ENCODE measurements around the gene CCDC73. TPM values are rescaled to one million over a fixed set of nuclear protein-coding genes. Genes with fewer than 3 reads are reported as not detected.
"Not testable (repeated sequence)": the region's sequence is repeated elsewhere in the genome, so short reads cannot be mapped to it uniquely, and the experiment has no call there.

Gene CCDC73
- total RNA-seq, 1 donor from 2014 or later: not detected

- DNase-seq (ENCODE audit: low spot score): no peak
Observed at GRCh38 chr11:32597921-32598320, 196.5 kb downstream of the CCDC73 start.

- DNase-seq (ENCODE audit: low spot score): not testable (repeated sequence)
Observed at GRCh38 chr11:32596114-32596513, 198.3 kb downstream of the CCDC73 start.

- DNase-seq (ENCODE audit: low spot score): no peak
Observed at GRCh38 chr11:32594272-32594671, 200.2 kb downstream of the CCDC73 start.

- no peak for DNase-seq (ENCODE audit: low spot score)
Observed at GRCh38 chr11:32586576-32587190, 207.8 kb downstream of the CCDC73 start.

- DNase-seq (ENCODE audit: low spot score): no peak
Observed at GRCh38 chr11:32584921-32585320, 209.5 kb downstream of the CCDC73 start.

GRCh38 chr11:32583459-32584271 is 210.8 kb downstream of the CCDC73 start, which contains the start of gene EIF3M:
Gene EIF3M, plus strand, starts transcription at chr11:32583831. Its CDS starts 57 bp downstream, at chr11:32583888.
- DNase-seq (ENCODE audit: low spot score): peak; percentile 99

- no peak for DNase-seq (ENCODE audit: low spot score)
Observed at GRCh38 chr11:32581556-32581955, 212.9 kb downstream of the CCDC73 start.

GRCh38 chr11:32580967-32581366 is 213.5 kb downstream of the CCDC73 start:
- DNase-seq (ENCODE audit: low spot score): no peak

GRCh38 chr11:32576456-32576855 is 218.0 kb downstream of the CCDC73 start:
- no peak for DNase-seq (ENCODE audit: low spot score)

GRCh38 chr11:32575070-32575469 is 219.4 kb downstream of the CCDC73 start:
- no peak for DNase-seq (ENCODE audit: low spot score)

GRCh38 chr11:32574421-32574820 is 220.0 kb downstream of the CCDC73 start:
- no peak for DNase-seq (ENCODE audit: low spot score)

GRCh38 chr11:32573228-32573627 is 221.2 kb downstream of the CCDC73 start:
- no peak for DNase-seq (ENCODE audit: low spot score)

- DNase-seq (ENCODE audit: low spot score): no peak
Observed at GRCh38 chr11:32571039-32571438, 223.4 kb downstream of the CCDC73 start.

- no peak for DNase-seq (ENCODE audit: low spot score)
Observed at GRCh38 chr11:32569313-32569881, 225.1 kb downstream of the CCDC73 start.

GRCh38 chr11:32567154-32567553 is 227.3 kb downstream of the CCDC73 start:
- DNase-seq (ENCODE audit: low spot score): no peak

GRCh38 chr11:32566517-32566916 is 227.9 kb downstream of the CCDC73 start:
- no peak for DNase-seq (ENCODE audit: low spot score)

- DNase-seq (ENCODE audit: low spot score): no peak
Observed at GRCh38 chr11:32563600-32563959, 230.9 kb downstream of the CCDC73 start.

GRCh38 chr11:32562839-32563599 is 231.4 kb downstream of the CCDC73 start:
- no peak for DNase-seq (ENCODE audit: low spot score)

GRCh38 chr11:32561835-32562234 is 232.6 kb downstream of the CCDC73 start:
- DNase-seq (ENCODE audit: low spot score): no peak

- DNase-seq (ENCODE audit: low spot score): no peak
Observed at GRCh38 chr11:32555895-32556294, 238.6 kb downstream of the CCDC73 start.

- DNase-seq (ENCODE audit: low spot score): no peak
Observed at GRCh38 chr11:32555091-32555490, 239.4 kb downstream of the CCDC73 start.

All from mesenteric fat pad (tissue), 1 donor.